Pancreas (tissue), 10 donors: ENCODE results near the gene TGFB2. TPM values are rescaled to one million over a fixed set of nuclear protein-coding genes. Genes with fewer than 3 reads are reported as not detected.

Experiments used
- ATAC-seq, 4 donors: fragments of 200-7000 bp; cut with Tn5 transposase; one replicate each; pipeline versions ENCODE4 v1.8.0 to v1.9.1; 2020; ENCODE audit warnings: mild to moderate bottlenecking in 4 of 4, moderate library complexity in 4 of 4
- DNase-seq, 6 donors: peaks; one replicate each; pipeline ENCODE4 v3.0.0-alpha.2; 2020
- FAIRE-seq: peaks from 2 replicates; lab custom pipeline; 2012; peaks lifted over from hg19 to GRCh38; lab: Jason Lieb, UNC
- H3K27ac ChIP-seq, 4 donors: fragments of 200-600 bp; sonication (generic); 1 replicate in 3 of 4; 2 replicates in 1 of 4; pipeline versions ENCODE4 v1.5.0 to v1.8.0; 2020
- H3K27me3 ChIP-seq, 4 donors: fragments of 200-600 bp; one replicate each; pipeline ENCODE4 v1.8.0; 2021
- H3K36me3 ChIP-seq, 3 donors: fragments of 200-600 bp; sonication (generic) in 1 of 3; one replicate each; pipeline versions ENCODE4 v1.5.0 to v1.8.0; 2020 to 2021
- H3K4me1 ChIP-seq, 3 donors: fragments of 200-600 bp; one replicate each; pipeline ENCODE4 v1.8.0; 2021
- H3K4me3 ChIP-seq, 4 donors: fragments of 200-600 bp; sonication (generic) in 2 of 4; one replicate each; pipeline versions ENCODE4 v1.5.0 to v1.8.0; 2020 to 2021
- H3K9me3 ChIP-seq, 4 donors: fragments of 200-600 bp; one replicate each; pipeline ENCODE4 v1.8.0; 2021
- CTCF ChIP-seq, 4 donors: fragments of 200-600 bp; sonication (generic) in 3 of 4; IDR thresholded peaks; one replicate each; pipeline versions ENCODE4 v1.5.0 to v1.8.0; 2021; ENCODE audit warnings: antibody characterized with exemption in 4 of 4
- WGBS, 2 donors: extraction: QIAGEN DNeasy Blood & Tissue Kit; methylation state at CpG; one replicate each; pipeline ENCODE4 v1.1.7; 2013; 5-methylcytosine and 5-hydroxymethylcytosine counted together
- intact Hi-C, 3 donors: fragments of 100-400 bp; cut with DNase I; formaldehyde crosslinking; loops; one replicate each; pipeline versions ENCODE4 v1.11.1 to v1.14.2; 2022
- polyA plus RNA-seq, 2 donors: library from polyadenylated mRNA; stranded (reverse); fragments of 200-250 nt; gene quantifications; one replicate each; pipeline ENCODE4 v1.2.3, GENCODE V29; 2013
- total RNA-seq, 6 donors: library from RNA; stranded (reverse); fragmentation: NEBNext Ultra II Directional in 4 of 6; extraction: Animal tissue kit (Norgen Biotek cat#: 25700) in 4 of 6; gene quantifications; one replicate each; pipeline versions ENCODE4 v1.2.1 to v1.2.4, GENCODE V29; 2021 to 2023
- donor health status: healthy with polysubstance abuse.
- donor health status: DM: no; HTN: no; CAD: no; lungs with moderate emphysema.
- donor health status: DM: no; HTN: no; CAD: no.
- donor health status: control.
- donor health status: control.
- donor health status: Bipolar disorder and iron deficiency.
- donor health status: DM: yes; HTN: yes; CAD: no.
- donor health status: DM: no; HTN: no; CAD: no.
- donor health status: DM: no; HTN: no; CAD: no.
- donor health status: DM: yes; HTN: yes; CAD: no.

TGFB2 gene
- total and polyA plus RNA-seq, 8 donors, result 1.6 to 20.3 (median 2.9) TPM

- intact Hi-C loops, result no loop called here
- ATAC-seq (no peak), DNase-seq (no peak), FAIRE-seq (no peak)
- H3K27ac ChIP-seq, result no peak overlapping the region
- TF ChIP-seq CTCF (IDR thresholded peaks at IDR 0.05), result no peak
- H3K4me1 ChIP-seq, result peaks cover 0 to 3% (median 0%) of the 10 kb centered on the region in 3 donors
- no peaks in the 10 kb centered on the region for H3K27me3 ChIP-seq
- H3K9me3 ChIP-seq, result no peaks in the 10 kb centered on the region
- no peaks in the 10 kb centered on the region for H3K36me3 ChIP-seq
- no peak overlapping the region for H3K4me3 ChIP-seq
- 44 to 48% methylated on average over 1 of the region's 1 CpG for WGBS, 2 donors
Observed at GRCh38 chr1:218461351-218461750, 116.2 kb downstream of the TGFB2 start.

DNA sequence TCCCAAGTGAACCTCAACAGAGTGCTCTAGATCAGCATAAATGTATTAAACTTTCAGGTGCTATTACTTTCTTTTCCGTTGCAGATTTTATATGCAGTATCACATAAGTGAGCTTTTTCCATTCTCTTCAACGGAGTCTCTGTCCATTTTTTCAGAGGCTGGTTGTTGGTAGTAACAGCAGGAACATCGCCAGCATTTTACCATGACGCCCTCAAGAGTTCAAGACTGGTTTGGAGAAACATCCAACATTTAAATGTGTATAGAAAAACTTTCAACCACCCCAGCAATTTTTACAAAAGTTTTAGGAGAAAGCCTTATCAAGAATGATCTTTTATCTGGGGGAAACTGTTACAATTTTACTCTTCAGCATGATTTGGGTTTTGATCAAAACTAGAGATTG, 117.0 kb downstream of the TGFB2 start:
- no peak overlapping the region for H3K27ac ChIP-seq
- ATAC-seq (no peak), FAIRE-seq (no peak), DNase-seq (no peak)
- TF ChIP-seq CTCF (IDR thresholded peaks at IDR 0.05), result no peak
- H3K27me3 ChIP-seq, result no peaks in the 10 kb centered on the region
- no peaks in the 10 kb centered on the region for H3K36me3 ChIP-seq
- peaks cover 0 to 3% (median 0%) of the 10 kb centered on the region in 3 donors for H3K4me1 ChIP-seq
- no peak overlapping the region for H3K4me3 ChIP-seq
- WGBS, 2 donors, result 70 to 78% methylated on average over 4 of the region's 4 CpGs
- no peaks in the 10 kb centered on the region for H3K9me3 ChIP-seq
- intact Hi-C loops, result no loop called here

GRCh38 chr1:218462587-218462986, 117.5 kb downstream of the TGFB2 start:
- peak overlapping the region in 2 of 4 donors; percentile 37 to 51 for H3K27ac ChIP-seq
- no peaks in the 10 kb centered on the region for H3K36me3 ChIP-seq
- no peak overlapping the region for H3K4me3 ChIP-seq
- WGBS, 2 donors, result 56 to 63% methylated on average over 2 of the region's 2 CpGs
- no peaks in the 10 kb centered on the region for H3K27me3 ChIP-seq
- no peaks in the 10 kb centered on the region for H3K9me3 ChIP-seq
- DNase-seq (no peak), ATAC-seq (no peak), FAIRE-seq (no peak)
- intact Hi-C loops, result no loop called here
- peaks cover 0 to 3% (median 0%) of the 10 kb centered on the region in 3 donors for H3K4me1 ChIP-seq
- TF ChIP-seq CTCF (IDR thresholded peaks at IDR 0.05), result no peak

- no peak for TF ChIP-seq CTCF (IDR thresholded peaks at IDR 0.05)
- peak in 3 of 6 donors; percentile 18 to 49 (median 26) for DNase-seq
- Histone ChIP-seq H3K4me3 (no peak overlapping the region), H3K27me3 (no peaks in the 10 kb centered on the region), H3K27ac (peak overlapping the region in 2 of 4 donors; percentile 46 to 51), H3K9me3 (no peaks in the 10 kb centered on the region), H3K36me3 (no peaks in the 10 kb centered on the region), H3K4me1 (peaks cover 0 to 3% (median 0%) of the 10 kb centered on the region in 3 donors)
- intact Hi-C loops, result no loop called here
- FAIRE-seq, result no peak
- 76 to 89% methylated on average over 14 of the region's 14 CpGs for WGBS, 2 donors
- peak in 3 of 4 donors; percentile 50 to 72 (median 64) for ATAC-seq
Observed at GRCh38 chr1:218463194-218464156, 118.3 kb downstream of the TGFB2 start.

GRCh38 chr1:218464871-218465270, 119.7 kb downstream of the TGFB2 start:
- ATAC-seq, result no peak
- no peak overlapping the region for H3K27ac ChIP-seq
- no peak for TF ChIP-seq CTCF (IDR thresholded peaks at IDR 0.05)
- no peaks in the 10 kb centered on the region for H3K36me3 ChIP-seq
- H3K4me3 ChIP-seq, result no peak overlapping the region
- 89 to 91% methylated on average over 2 of the region's 2 CpGs for WGBS, 2 donors
- intact Hi-C loops, result no loop called here
- DNase-seq, result no peak
- H3K4me1 ChIP-seq, result peaks cover 0 to 3% (median 0%) of the 10 kb centered on the region in 3 donors
- no peak for FAIRE-seq
- H3K27me3 ChIP-seq, result no peaks in the 10 kb centered on the region
- H3K9me3 ChIP-seq, result no peaks in the 10 kb centered on the region
